HepG2 (cell line): ENCODE results near the gene ELF2. TPM values are rescaled to one million over a fixed set of nuclear protein-coding genes. Genes with fewer than 3 reads are reported as not detected.
A peak's percentile ranks its signal among the peaks of the same experiment; 100 is the strongest.

Experiments used
- ARHGAP35 ChIP-seq: sonication (generic); formaldehyde crosslinking; IDR thresholded peaks from 2 replicates; pipeline ENCODE4 v1.9.0; 2022; ENCODE audit warnings: mild to moderate bottlenecking, inconsistent platforms, moderate library complexity, missing genetic modification reagents, borderline replicate concordance
- ATF2 ChIP-seq: sonication (generic); formaldehyde crosslinking; IDR thresholded peaks from 2 replicates; pipeline ENCODE4 v1.4.0; 2020; ENCODE audit warnings: missing genetic modification reagents
- CEBPZ ChIP-seq: IDR thresholded peaks from 2 replicates; pipeline ENCODE4 v1.6.1; 2012; ENCODE audit warnings: low read length, improper control_type of control experiment
- CENPX ChIP-seq: sonication (generic); formaldehyde crosslinking; IDR thresholded peaks from 2 replicates; pipeline ENCODE4 v1.9.0; 2021; ENCODE audit warnings: mild to moderate bottlenecking, missing genetic modification reagents, moderate library complexity
- DNMT3B ChIP-seq: conservative IDR thresholded peaks from 2 replicates; pipeline ENCODE4 v1.6.1; 2016; ENCODE audit warnings: missing biosample characterization, control low read depth
- EHMT2 ChIP-seq: fragments of 200-600 bp; sonication (generic); IDR thresholded peaks from 2 replicates; pipeline ENCODE4 v1.7.0; 2017; ENCODE audit warnings: antibody characterized with exemption, low read depth, low read length, borderline replicate concordance
- ELF3 ChIP-seq: IDR thresholded peaks from 2 replicates; pipeline ENCODE4 v1.6.1; 2016; ENCODE audit warnings: missing genetic modification reagents, missing compliant biosample characterization
- HDAC1 ChIP-seq: sonication (generic); formaldehyde crosslinking; IDR thresholded peaks from 2 replicates; pipeline ENCODE4 v1.5.1; 2020; ENCODE audit warnings: mild to moderate bottlenecking, missing genetic modification reagents
- HMG20A ChIP-seq: IDR thresholded peaks from 2 replicates; pipeline ENCODE4 v1.6.1; 2016; ENCODE audit warnings: borderline replicate concordance
- HOXA7 ChIP-seq: sonication (generic); formaldehyde crosslinking; IDR thresholded peaks from 2 replicates; pipeline ENCODE4 v1.8.1; 2022; ENCODE audit warnings: mild to moderate bottlenecking, missing genetic modification reagents, moderate library complexity
- SAP130 ChIP-seq: IDR thresholded peaks from 2 replicates; pipeline ENCODE4 v1.6.1; 2016; ENCODE audit warnings: low read depth
- SNAI1 ChIP-seq: sonication (generic); formaldehyde crosslinking; IDR thresholded peaks from 2 replicates; pipeline ENCODE4 v1.5.0; 2020; ENCODE audit warnings: mild to moderate bottlenecking, missing genetic modification reagents, borderline replicate concordance
- SNAPC5 ChIP-seq: sonication (generic); formaldehyde crosslinking; IDR thresholded peaks from 2 replicates; pipeline ENCODE4 v1.8.1; 2023; ENCODE audit warnings: mild to moderate bottlenecking, missing genetic modification reagents, borderline replicate concordance
- THYN1 ChIP-seq: sonication (generic); formaldehyde crosslinking; IDR thresholded peaks from 2 replicates; pipeline ENCODE4 v1.8.1; 2023; ENCODE audit warnings: low read depth, mild to moderate bottlenecking, moderate library complexity, missing genetic modification reagents, borderline replicate concordance
- WIZ ChIP-seq: sonication (generic); formaldehyde crosslinking; IDR thresholded peaks from 2 replicates; pipeline ENCODE4 v1.5.1; 2020; ENCODE audit warnings: mild to moderate bottlenecking, missing genetic modification reagents
- ZBTB43 ChIP-seq: sonication (generic); formaldehyde crosslinking; conservative IDR thresholded peaks from 2 replicates; pipeline ENCODE4 v1.4.0; 2020; ENCODE audit warnings: missing genetic modification reagents
- ZMYM2 ChIP-seq: sonication (generic); formaldehyde crosslinking; IDR thresholded peaks from 2 replicates; pipeline ENCODE4 v1.8.0; 2022; ENCODE audit warnings: mild to moderate bottlenecking, missing genetic modification reagents
- ZNF292 ChIP-seq: sonication (generic); formaldehyde crosslinking; IDR thresholded peaks from 2 replicates; pipeline ENCODE4 v1.8.1; 2022; ENCODE audit warnings: mild to moderate bottlenecking, low read depth, missing genetic modification reagents, borderline replicate concordance
- ZNF614 ChIP-seq: IDR thresholded peaks from 2 replicates; pipeline ENCODE4 v1.6.1; 2018; ENCODE audit warnings: missing biosample characterization, missing genetic modification reagents, inconsistent platforms, borderline replicate concordance
- ZNF660 ChIP-seq: sonication (generic); formaldehyde crosslinking; IDR thresholded peaks from 2 replicates; pipeline ENCODE4 v1.5.1; 2020; ENCODE audit warnings: mild to moderate bottlenecking, low read depth, missing genetic modification reagents, borderline replicate concordance
- ZNF766 ChIP-seq: sonication (generic); formaldehyde crosslinking; IDR thresholded peaks from 2 replicates; pipeline ENCODE4 v1.5.0; 2020; ENCODE audit warnings: missing genetic modification reagents, borderline replicate concordance
- ZNF878 ChIP-seq: sonication (generic); formaldehyde crosslinking; IDR thresholded peaks from 2 replicates; pipeline ENCODE4 v1.8.1; 2023; ENCODE audit warnings: mild to moderate bottlenecking, missing genetic modification reagents, moderate library complexity
- ZSCAN22 ChIP-seq: sonication (generic); formaldehyde crosslinking; IDR thresholded peaks from 2 replicates; pipeline ENCODE4 v1.4.0; 2020; ENCODE audit warnings: mild to moderate bottlenecking, missing genetic modification reagents
- polyA plus RNA-seq, 8 experiments: library from polyadenylated mRNA; depleted of rRNA in 3 of 8; stranded (reverse) in 7 of 8; unstranded in 1 of 8; fragments of >200 nt; fragmentation: Illumina TruSeq in 4 of 8; extraction: Trizol in 4 of 8; gene quantifications; 2 replicates each; pipeline versions ENCODE4 v1.2.1 to v1.2.3, GENCODE V29; 2011 to 2016; ENCODE audit warnings: low read depth in 4 of 8, missing spikeins in 1 of 8, mixed read lengths in 1 of 8; ENCODE audit not compliant: insufficient read depth in 1 of 8
- total RNA-seq, 5 experiments: library from RNA; depleted of rRNA; stranded (reverse); fragments of >200 nt; fragmentation: Illumina TruSeq; extraction: Trizol; gene quantifications; 2 replicates each; pipeline ENCODE4 v1.2.3, GENCODE V29; 2016; ENCODE audit warnings: low read depth in 1 of 5

ELF2 gene
- total and polyA plus RNA-seq, 2 of the 13 experiments (the other 11 are each of a cell fraction or from before 2014, with no cell fraction given): 28.6 to 35.4 TPM

- TF ChIP-seq ZNF292 (peak; percentile 93; the same call in 1 of the 2 replicates), SNAI1 (CRISPR knock-in tag) (0 out of 2 replicates have a peak, but pooled peaks have one; percentile 37), ZNF766 (0 out of 2 replicates have a peak, but pooled peaks have one; percentile 41), ZNF660 (CRISPR knock-in tag) (no peak), WIZ (CRISPR knock-in tag) (no peak), ZNF614 (CRISPR knock-in tag) (peak; percentile 54), DNMT3B (peak; percentile 88; the same call in 1 of the 2 replicates), SAP130 (CRISPR knock-in tag) (peak; percentile 98), EHMT2 (no peak), ZSCAN22 (CRISPR knock-in tag) (no peak), ATF2 (CRISPR knock-in tag) (peak; percentile 29; the same call in 1 of the 2 replicates), SNAPC5 (CRISPR knock-in tag) (no peak), HOXA7 (no peak), HDAC1 (CRISPR knock-in tag) (peak; percentile 90), HMG20A (CRISPR knock-in tag) (0 out of 2 replicates have a peak, but pooled peaks have one; percentile 9), ZNF878 (0 out of 2 replicates have a peak, but pooled peaks have one; percentile 43), ARHGAP35 (no peak), THYN1 (CRISPR knock-in tag) (no peak), CENPX (CRISPR knock-in tag) (no peak), CEBPZ (no peak), ZBTB43 (CRISPR knock-in tag) (peak; percentile 27; the same call in 1 of the 2 replicates), ELF3 (CRISPR knock-in tag) (peak; percentile 99), ZMYM2 (CRISPR knock-in tag) (0 out of 2 replicates have a peak, but pooled peaks have one; percentile 35)
These were observed 94.0 kb downstream of the ELF2 start (continued) for GRCh38 chr4:139082750-139083606.
